ENCODE results near the gene RCL1. TPM values are rescaled to one million over a fixed set of nuclear protein-coding genes. Genes with fewer than 3 reads are reported as not detected.

The RCL1 gene
- polyA plus RNA-seq, 1 of the 3 experiments (the other 2 are of a cell fraction), result 18.4 TPM

DNA sequence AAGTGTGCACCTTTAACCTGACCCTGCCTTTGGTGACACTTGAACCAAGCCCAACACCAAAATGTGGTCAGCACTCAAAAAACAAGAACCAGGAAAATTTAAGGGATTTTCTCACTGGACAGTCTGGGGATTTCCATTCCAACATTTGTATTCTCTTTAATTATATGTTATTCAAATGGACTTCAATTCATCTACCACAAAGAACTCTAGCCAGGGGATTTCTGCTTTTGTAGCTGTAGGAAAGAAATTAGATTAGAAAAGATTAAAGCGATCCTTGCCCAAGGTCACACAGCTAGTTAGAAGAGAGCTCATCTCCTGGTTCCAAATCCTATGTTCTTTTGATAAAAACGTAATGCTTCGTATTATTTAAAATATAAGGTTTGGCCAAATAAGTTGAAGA is 97.5 kb downstream of the RCL1 start:
- WGBS (ENCODE audit: low lambda C conversion rate), result 87% methylated on average over 3 of the region's 3 CpGs
- Histone ChIP-seq H3K4me1 (ENCODE audit: control insufficient read depth in 1 of 2, insufficient read depth in 2 of 2, low read depth in 1 of 2, low read length in 1 of 2) (peaks cover 0 to 3% of the 10 kb centered on the region in 2 experiments; a peak in 1 of 4 replicates), H4K20me1 (ENCODE audit: insufficient read depth) (no peaks in the 10 kb centered on the region), H3K9me3 (no peaks in the 10 kb centered on the region), H3K27ac (ENCODE audit: low read depth in 2 of 2, low read length in 1 of 2) (no peak overlapping the region), H3K9ac (no peak overlapping the region), H3K27me3 (ENCODE audit: insufficient read depth) (no peaks in the 10 kb centered on the region), H3K79me2 (ENCODE audit: insufficient read depth) (no peaks in the 10 kb centered on the region), H2AFZ (ENCODE audit: low read depth) (no peak overlapping the region), H3K4me3 (ENCODE audit: low read depth in 2 of 2, low read length in 1 of 2) (no peak overlapping the region), H3K9me2 (no peaks in the 10 kb centered on the region), H3F3A (replicated peaks; ENCODE audit: insufficient read depth) (no peaks in the 10 kb centered on the region), H3K4me2 (no peak overlapping the region), H3K36me3 (replicated peaks in 1 of 2; ENCODE audit: control insufficient read depth in 1 of 2, insufficient read depth in 2 of 2, low read length in 1 of 2) (no peaks in the 10 kb centered on the region)
- TF ChIP-seq SMC3 (IDR thresholded peaks at IDR 0.05; ENCODE audit: low read depth, low read length) (no peak), FOXJ3 (CRISPR knock-in tag; IDR thresholded peaks at IDR 0.05) (no peak), TEAD4 (IDR thresholded peaks at IDR 0.05; ENCODE audit: borderline replicate concordance, insufficient read depth) (no peak), RAD21 (IDR thresholded peaks at IDR 0.05; ENCODE audit: low read length) (no peak), FOSL2 (IDR thresholded peaks at IDR 0.05; ENCODE audit: borderline replicate concordance, low read depth) (no peak), TAF1 (IDR thresholded peaks at IDR 0.05; ENCODE audit: borderline replicate concordance, low read depth, low read length) (no peak), MEF2A (IDR thresholded peaks at IDR 0.05; ENCODE audit: borderline replicate concordance, low read depth) (no peak), EP300 (IDR thresholded peaks at IDR 0.05; ENCODE audit: borderline replicate concordance in 1 of 2, low read depth in 1 of 2, low read length in 1 of 2) (no peak)
- TF ChIP-seq, protein P1, sequence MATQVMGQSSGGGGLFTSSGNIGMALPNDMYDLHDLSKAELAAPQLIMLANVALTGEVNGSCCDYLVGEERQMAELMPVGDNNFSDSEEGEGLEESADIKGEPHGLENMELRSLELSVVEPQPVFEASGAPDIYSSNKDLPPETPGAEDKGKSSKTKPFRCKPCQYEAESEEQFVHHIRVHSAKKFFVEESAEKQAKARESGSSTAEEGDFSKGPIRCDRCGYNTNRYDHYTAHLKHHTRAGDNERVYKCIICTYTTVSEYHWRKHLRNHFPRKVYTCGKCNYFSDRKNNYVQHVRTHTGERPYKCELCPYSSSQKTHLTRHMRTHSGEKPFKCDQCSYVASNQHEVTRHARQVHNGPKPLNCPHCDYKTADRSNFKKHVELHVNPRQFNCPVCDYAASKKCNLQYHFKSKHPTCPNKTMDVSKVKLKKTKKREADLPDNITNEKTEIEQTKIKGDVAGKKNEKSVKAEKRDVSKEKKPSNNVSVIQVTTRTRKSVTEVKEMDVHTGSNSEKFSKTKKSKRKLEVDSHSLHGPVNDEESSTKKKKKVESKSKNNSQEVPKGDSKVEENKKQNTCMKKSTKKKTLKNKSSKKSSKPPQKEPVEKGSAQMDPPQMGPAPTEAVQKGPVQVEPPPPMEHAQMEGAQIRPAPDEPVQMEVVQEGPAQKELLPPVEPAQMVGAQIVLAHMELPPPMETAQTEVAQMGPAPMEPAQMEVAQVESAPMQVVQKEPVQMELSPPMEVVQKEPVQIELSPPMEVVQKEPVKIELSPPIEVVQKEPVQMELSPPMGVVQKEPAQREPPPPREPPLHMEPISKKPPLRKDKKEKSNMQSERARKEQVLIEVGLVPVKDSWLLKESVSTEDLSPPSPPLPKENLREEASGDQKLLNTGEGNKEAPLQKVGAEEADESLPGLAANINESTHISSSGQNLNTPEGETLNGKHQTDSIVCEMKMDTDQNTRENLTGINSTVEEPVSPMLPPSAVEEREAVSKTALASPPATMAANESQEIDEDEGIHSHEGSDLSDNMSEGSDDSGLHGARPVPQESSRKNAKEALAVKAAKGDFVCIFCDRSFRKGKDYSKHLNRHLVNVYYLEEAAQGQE (IDR thresholded peaks at IDR 0.05; ENCODE audit: low read depth, low read length), result no peak
- TF ChIP-seq, protein P2, sequence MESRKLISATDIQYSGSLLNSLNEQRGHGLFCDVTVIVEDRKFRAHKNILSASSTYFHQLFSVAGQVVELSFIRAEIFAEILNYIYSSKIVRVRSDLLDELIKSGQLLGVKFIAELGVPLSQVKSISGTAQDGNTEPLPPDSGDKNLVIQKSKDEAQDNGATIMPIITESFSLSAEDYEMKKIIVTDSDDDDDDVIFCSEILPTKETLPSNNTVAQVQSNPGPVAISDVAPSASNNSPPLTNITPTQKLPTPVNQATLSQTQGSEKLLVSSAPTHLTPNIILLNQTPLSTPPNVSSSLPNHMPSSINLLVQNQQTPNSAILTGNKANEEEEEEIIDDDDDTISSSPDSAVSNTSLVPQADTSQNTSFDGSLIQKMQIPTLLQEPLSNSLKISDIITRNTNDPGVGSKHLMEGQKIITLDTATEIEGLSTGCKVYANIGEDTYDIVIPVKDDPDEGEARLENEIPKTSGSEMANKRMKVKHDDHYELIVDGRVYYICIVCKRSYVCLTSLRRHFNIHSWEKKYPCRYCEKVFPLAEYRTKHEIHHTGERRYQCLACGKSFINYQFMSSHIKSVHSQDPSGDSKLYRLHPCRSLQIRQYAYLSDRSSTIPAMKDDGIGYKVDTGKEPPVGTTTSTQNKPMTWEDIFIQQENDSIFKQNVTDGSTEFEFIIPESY (IDR thresholded peaks at IDR 0.05; ENCODE audit: borderline replicate concordance, low read depth), result no peak
- DNase-seq, result no peak
- ChIA-PET CTCF (no interaction called here), POLR2A (no interaction called here)

DNA sequence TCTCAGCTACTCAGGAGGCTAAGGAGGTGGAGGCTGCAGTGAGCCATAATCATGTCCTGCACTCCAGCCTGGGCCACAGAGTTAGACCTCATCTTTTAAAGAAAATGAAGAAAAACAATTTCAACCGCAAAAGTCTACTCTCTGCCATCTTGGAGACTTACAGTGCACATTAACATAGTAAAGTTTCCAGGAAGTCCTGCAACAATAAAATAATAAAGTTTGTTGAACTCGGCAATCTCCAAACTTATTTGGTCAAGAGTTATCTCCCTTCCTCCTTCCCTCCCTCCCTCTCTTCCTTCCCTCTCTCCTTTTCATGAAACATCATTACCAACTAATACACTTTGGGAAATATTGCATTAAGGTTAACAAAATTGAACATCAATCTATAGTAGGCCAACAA is 98.2 kb downstream of the RCL1 start:
- Histone ChIP-seq H2AFZ (ENCODE audit: low read depth) (no peak overlapping the region), H3K27me3 (ENCODE audit: insufficient read depth) (no peaks in the 10 kb centered on the region), H3K9me3 (no peaks in the 10 kb centered on the region), H3K9ac (no peak overlapping the region), H3F3A (replicated peaks; ENCODE audit: insufficient read depth) (no peaks in the 10 kb centered on the region), H3K4me1 (ENCODE audit: control insufficient read depth in 1 of 2, insufficient read depth in 2 of 2, low read depth in 1 of 2, low read length in 1 of 2) (peaks cover 0 to 3% of the 10 kb centered on the region in 2 experiments; a peak in 1 of 4 replicates), H3K27ac (ENCODE audit: low read depth in 2 of 2, low read length in 1 of 2) (no peak overlapping the region), H3K36me3 (replicated peaks in 1 of 2; ENCODE audit: control insufficient read depth in 1 of 2, insufficient read depth in 2 of 2, low read length in 1 of 2) (no peaks in the 10 kb centered on the region), H3K4me2 (no peak overlapping the region), H3K79me2 (ENCODE audit: insufficient read depth) (no peaks in the 10 kb centered on the region), H3K9me2 (no peaks in the 10 kb centered on the region), H4K20me1 (ENCODE audit: insufficient read depth) (no peaks in the 10 kb centered on the region), H3K4me3 (ENCODE audit: low read depth in 2 of 2, low read length in 1 of 2) (no peak overlapping the region)
- CTCF ChIA-PET, result no interaction called here
- WGBS (ENCODE audit: low lambda C conversion rate), result 48% methylated on average over 2 of the region's 2 CpGs
- TF ChIP-seq NFIC (IDR thresholded peaks at IDR 0.05; ENCODE audit: borderline replicate concordance) (no peak), RCOR1 (IDR thresholded peaks at IDR 0.05; ENCODE audit: low read length) (no peak), ELF1 (IDR thresholded peaks at IDR 0.05) (no peak), GATA2 (CRISPR knock-in tag; IDR thresholded peaks at IDR 0.05) (no peak), MEF2A (IDR thresholded peaks at IDR 0.05; ENCODE audit: borderline replicate concordance, low read depth) (no peak), SMC3 (IDR thresholded peaks at IDR 0.05; ENCODE audit: low read depth, low read length) (no peak)
- TF ChIP-seq, protein P3, sequence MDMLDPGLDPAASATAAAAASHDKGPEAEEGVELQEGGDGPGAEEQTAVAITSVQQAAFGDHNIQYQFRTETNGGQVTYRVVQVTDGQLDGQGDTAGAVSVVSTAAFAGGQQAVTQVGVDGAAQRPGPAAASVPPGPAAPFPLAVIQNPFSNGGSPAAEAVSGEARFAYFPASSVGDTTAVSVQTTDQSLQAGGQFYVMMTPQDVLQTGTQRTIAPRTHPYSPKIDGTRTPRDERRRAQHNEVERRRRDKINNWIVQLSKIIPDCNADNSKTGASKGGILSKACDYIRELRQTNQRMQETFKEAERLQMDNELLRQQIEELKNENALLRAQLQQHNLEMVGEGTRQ (IDR thresholded peaks at IDR 0.05; ENCODE audit: borderline replicate concordance, low read depth, low read length), result no peak
- TF ChIP-seq, protein P4, sequence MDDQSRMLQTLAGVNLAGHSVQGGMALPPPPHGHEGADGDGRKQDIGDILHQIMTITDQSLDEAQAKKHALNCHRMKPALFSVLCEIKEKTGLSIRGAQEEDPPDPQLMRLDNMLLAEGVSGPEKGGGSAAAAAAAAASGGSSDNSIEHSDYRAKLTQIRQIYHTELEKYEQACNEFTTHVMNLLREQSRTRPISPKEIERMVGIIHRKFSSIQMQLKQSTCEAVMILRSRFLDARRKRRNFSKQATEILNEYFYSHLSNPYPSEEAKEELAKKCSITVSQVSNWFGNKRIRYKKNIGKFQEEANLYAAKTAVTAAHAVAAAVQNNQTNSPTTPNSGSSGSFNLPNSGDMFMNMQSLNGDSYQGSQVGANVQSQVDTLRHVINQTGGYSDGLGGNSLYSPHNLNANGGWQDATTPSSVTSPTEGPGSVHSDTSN (IDR thresholded peaks at IDR 0.05), result no peak
- TF ChIP-seq, protein P2 (IDR thresholded peaks at IDR 0.05; ENCODE audit: borderline replicate concordance, low read depth), result no peak
- POLR2A ChIA-PET, result no interaction called here
- no peak for DNase-seq
